Umbilical cord (tissue), 2 donors: ENCODE results near the gene TFEB. TPM values are rescaled to one million over a fixed set of nuclear protein-coding genes. Genes with fewer than 3 reads are reported as not detected.
"Not testable (repeated sequence)": the region's sequence is repeated elsewhere in the genome, so short reads cannot be mapped to it uniquely, and the experiment has no call there.

Experiments
- DNase-seq: peaks from one replicate; pipeline ENCODE4 v3.0.0-alpha.2; 2015; ENCODE audit warnings: low spot score
- total RNA-seq: library from RNA; depleted of rRNA; stranded (reverse); fragments of >200 nt; gene quantifications from one replicate; pipeline ENCODE4 v1.2.3, GENCODE V29; 2014; ENCODE audit warnings: low replicate concordance; ENCODE audit not compliant: insufficient read depth

Gene TFEB
- total RNA-seq, 1 donor from 2014 or later = 3.1 TPM

DNA sequence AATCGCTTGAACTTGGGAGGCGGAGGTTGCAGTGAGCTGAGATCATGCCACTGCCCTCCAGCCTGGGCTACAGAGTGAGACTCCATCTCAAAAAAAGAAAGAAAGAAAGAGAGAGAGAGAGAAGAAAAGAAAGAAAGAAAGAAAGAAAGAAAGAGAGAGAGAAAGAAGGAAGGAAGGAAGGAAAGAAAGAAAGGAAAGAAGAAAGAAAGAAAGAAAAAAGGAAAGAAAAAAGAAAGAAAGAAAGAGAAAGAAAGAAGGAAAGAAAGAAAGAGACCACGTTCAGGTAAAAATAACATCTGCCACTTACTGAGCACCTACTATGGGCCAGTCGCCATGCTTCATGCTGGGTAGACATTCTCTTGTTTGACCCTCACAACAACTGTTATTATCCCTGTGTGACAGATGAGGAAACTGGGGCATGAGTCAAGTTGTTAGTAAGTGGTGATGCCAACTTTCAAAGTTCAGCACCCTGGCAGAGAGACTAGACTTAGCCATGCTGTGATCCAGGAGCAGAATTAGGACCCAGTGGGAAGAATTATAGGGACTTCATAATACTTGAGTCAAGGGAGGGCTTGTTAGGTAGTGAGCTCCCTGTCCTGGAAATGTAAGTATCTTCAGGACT, 30.7 kb upstream of the TFEB start:
- DNase-seq = not testable (repeated sequence)

- peak; percentile 43 for DNase-seq
Measured at GRCh38 chr6:41763470-41763869, 28.1 kb upstream of the TFEB start.

DNA sequence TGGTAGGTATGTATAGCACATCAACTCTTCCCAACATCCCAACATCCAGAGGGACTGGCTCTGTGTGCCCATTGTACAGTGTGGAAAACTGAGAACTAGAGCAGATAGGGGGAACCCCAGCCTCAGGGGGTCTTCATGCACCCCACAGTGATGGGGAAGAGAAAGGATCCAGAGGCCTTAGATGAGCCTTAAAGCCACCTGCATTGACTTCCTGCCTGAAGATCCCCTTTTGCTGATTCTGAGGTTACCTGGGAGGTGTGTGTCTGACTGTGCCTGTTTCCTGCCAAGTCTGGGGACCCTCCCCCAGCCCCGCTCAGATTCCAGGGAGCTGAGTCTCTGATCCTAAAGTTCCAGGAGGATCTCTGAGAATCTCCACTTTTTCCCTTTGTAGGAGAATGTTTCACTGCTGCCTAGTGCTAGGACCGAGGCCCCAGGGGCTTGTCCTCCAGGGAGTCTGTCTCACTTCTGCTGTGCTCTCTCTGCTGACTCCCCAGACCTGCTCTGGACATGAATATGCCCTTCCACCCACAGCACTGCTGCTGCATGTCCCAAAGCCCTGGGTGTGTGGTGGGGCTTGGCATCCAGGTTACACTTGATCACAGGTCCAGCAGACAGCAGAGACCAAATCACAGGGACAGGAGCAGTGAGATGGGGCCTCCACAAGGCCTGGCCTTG, 24.6 kb upstream of the TFEB start:
- no peak for DNase-seq

GRCh38 chr6:41759106-41759904, 23.9 kb upstream of the TFEB start:
- no peak for DNase-seq

DNA sequence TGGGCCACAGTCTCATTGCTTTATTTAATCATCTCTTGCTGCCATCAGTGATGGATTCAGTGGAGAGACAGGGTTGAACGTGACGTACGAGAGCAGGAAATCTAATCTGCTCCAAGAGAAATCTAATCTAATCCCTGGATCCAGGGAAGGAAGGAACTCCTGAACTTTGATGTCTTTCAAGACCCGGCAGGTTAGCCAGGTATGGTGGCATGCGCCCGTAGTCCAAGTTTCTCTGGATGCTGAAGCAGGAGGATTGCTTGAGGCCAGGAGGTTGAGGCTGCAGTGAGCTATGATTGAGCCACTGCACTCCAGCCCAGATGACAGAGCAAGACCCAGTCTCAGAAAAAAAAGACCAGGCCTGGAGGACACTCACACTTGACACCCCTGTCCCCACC, 23.2 kb upstream of the TFEB start:
- no peak for DNase-seq

- no peak for DNase-seq
Measured at GRCh38 chr6:41757931-41758640, 22.7 kb upstream of the TFEB start.

- DNase-seq = no peak
Measured at GRCh38 chr6:41757271-41757670, 21.9 kb upstream of the TFEB start.

GRCh38 chr6:41756354-41756753, 20.9 kb upstream of the TFEB start:
- no peak for DNase-seq

- no peak for DNase-seq
Measured at GRCh38 chr6:41755895-41756294, 20.5 kb upstream of the TFEB start.

DNA sequence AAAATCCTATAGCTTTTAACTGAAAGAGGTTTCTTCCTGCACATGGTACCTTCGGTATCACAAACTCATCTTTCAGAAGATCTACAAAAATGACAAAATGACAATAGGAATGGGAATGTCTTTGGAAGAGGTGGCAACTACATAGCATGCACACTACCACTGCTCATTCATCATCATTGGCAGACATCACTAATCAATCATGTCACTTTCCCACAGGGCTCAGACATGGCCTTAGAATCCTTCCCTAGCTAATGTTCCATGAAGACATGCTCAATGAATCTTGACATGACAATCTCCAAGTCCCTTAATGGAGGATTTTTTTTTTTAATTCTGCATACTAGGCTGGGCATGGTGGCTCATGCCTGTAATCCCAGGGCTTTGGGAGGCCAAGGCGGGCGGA, 15.0 kb upstream of the TFEB start:
- DNase-seq = no peak

GRCh38 chr6:41748542-41748941, 13.1 kb upstream of the TFEB start:
- DNase-seq = no peak

- no peak for DNase-seq
Measured at GRCh38 chr6:41748102-41748477, 12.7 kb upstream of the TFEB start.

- no peak for DNase-seq
Measured at GRCh38 chr6:41747256-41748101, 12.1 kb upstream of the TFEB start, which contains the start of gene PGC. TSS of gene PGC (minus strand) at chr6:41747397. CDS start at chr6:41747334, 63 bp downstream.

GRCh38 chr6:41746107-41746506, 10.7 kb upstream of the TFEB start:
- DNase-seq = no peak

DNA sequence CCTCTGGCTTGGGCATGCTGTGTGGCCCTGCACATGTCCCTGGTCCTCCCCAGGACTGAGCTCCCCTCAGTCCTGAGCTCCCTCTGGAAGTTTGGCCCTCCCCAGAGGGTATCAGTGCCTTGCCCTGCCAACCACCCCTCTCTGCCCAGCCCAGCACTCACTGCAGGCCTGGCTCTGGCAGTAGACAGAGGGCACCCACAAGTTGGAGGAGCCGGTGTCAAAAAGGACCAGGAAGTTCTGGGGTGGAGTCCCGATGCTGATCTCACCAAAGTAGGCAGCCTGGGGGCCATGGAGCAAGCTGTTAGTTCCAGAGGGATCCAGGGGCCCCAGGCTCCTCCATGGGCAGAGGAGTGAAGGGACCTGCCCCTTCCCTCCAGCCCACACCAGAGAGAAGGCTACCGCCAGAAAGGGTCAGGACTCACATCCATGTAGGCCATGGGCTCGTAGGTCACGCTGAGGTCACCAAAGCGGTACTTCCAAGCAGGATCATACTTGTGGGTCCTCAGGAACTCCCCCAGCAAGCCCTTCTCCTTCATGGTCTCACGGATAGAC, 8.9 kb upstream of the TFEB start:
- DNase-seq = no peak

GRCh38 chr6:41743406-41744235, 8.2 kb upstream of the TFEB start:
- no peak for DNase-seq

- no peak for DNase-seq
Measured at GRCh38 chr6:41741625-41742490, 6.5 kb upstream of the TFEB start.

GRCh38 chr6:41740366-41741162, 5.2 kb upstream of the TFEB start:
- DNase-seq = no peak
